GM12865 (cell line): ENCODE data around the gene SLC17A2.

Experiments used
- DNase-seq: peaks from one replicate; pipeline ENCODE4 v3.0.0; 2010; ENCODE audit warnings: low read depth
- H3K4me3 ChIP-seq: 2 replicates; pipeline ENCODE4 v1.5.1; 2011; ENCODE audit warnings: mild to moderate bottlenecking, low read depth, low read length, control low read depth
- TF ChIP-seq, protein P1 (sequence below): IDR thresholded peaks from 2 replicates; pipeline ENCODE4 v1.5.1; 2011; ENCODE audit warnings: low read length, control low read depth, low read depth, inconsistent platforms; ENCODE audit not compliant: insufficient read depth; ENCODE audit errors: missing control alignments

SLC17A2 gene

DNA sequence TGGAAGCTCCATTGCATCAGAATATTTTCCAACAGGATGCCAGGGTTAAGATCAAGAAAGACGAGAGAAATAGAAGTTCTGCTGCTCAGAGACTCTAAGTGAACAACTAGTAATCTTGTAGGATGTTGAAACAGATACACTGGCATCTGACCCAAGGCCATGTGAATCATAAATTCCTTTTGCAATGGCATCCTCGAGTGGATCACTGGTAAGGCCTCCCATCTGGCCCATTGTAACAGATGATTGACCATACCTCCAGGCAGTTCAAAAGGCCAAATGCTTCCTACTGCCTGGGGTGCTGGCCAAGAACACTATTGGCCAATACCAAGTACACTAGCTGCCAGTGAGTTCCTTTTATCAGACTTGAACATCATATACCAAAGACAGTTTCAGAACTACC lies 46.5 kb downstream of the SLC17A2 start:
- H3K4me3 ChIP-seq: no peak overlapping the region
- no peak for DNase-seq
- TF ChIP-seq, protein P1, sequence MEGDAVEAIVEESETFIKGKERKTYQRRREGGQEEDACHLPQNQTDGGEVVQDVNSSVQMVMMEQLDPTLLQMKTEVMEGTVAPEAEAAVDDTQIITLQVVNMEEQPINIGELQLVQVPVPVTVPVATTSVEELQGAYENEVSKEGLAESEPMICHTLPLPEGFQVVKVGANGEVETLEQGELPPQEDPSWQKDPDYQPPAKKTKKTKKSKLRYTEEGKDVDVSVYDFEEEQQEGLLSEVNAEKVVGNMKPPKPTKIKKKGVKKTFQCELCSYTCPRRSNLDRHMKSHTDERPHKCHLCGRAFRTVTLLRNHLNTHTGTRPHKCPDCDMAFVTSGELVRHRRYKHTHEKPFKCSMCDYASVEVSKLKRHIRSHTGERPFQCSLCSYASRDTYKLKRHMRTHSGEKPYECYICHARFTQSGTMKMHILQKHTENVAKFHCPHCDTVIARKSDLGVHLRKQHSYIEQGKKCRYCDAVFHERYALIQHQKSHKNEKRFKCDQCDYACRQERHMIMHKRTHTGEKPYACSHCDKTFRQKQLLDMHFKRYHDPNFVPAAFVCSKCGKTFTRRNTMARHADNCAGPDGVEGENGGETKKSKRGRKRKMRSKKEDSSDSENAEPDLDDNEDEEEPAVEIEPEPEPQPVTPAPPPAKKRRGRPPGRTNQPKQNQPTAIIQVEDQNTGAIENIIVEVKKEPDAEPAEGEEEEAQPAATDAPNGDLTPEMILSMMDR: no peak

DNA sequence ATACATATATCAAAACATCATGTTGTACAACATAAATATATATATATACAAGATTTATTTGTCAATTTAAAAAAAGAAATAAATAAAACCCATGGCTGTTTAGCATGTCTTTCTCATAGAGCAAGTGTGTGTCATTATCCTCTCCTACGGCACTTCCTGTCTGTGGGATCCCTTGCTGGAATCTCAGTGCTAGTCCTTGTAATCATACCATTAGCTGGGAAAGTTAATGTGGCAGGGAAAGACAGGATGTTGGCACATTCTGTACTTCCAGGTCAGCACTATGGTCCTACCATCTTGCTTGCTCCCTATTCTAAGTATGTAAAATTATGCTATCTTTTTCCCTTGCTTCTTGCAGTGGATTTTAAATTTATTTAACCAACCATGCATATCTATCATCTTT lies 47.0 kb downstream of the SLC17A2 start:
- TF ChIP-seq, protein P1: no peak
- no peak overlapping the region for H3K4me3 ChIP-seq
- DNase-seq: no peak

DNA sequence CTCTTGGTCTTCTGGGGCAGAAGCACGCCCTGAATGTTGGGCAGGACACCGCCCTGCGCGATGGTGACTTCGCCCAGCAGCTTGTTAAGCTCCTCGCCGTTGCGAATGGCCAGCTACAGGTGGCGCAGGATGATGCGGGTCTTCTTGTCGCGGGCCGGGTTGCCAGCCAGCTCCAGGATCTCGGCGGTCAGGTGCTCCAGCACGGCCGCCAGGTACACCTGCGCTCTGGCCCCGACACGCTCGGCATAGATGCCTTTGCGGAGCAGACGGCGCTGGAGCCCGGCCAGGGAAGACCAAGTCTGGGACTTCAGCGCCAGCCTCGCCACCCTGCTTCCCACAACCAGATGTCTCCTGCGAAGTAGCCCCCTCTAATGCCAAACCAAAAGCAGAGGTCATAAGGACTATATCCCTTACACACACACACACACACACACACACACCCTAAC lies 48.4 kb downstream of the SLC17A2 start:
- H3K4me3 ChIP-seq: no peak overlapping the region
- no peak for DNase-seq
- TF ChIP-seq, protein P1: no peak

DNA sequence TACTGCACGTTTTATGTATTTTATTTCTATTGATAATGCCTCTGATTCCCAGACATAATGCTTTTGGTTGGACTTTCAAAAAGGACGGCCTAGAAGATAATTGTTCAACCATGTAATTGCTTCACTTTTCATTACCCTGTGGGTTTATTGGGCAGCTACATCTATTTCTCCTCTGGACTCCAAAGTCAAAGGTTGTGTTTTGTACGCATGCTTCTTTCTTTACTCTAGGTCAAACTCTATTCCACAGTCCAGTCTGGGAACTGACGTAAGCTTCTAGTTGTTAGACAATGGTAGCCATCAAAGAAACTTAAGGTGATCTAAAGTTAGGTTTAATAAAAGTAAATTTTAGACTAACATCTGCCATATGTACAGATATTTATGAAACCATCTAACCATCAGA lies 49.9 kb downstream of the SLC17A2 start:
- no peak overlapping the region for H3K4me3 ChIP-seq
- no peak for DNase-seq
- TF ChIP-seq, protein P1: no peak

DNA sequence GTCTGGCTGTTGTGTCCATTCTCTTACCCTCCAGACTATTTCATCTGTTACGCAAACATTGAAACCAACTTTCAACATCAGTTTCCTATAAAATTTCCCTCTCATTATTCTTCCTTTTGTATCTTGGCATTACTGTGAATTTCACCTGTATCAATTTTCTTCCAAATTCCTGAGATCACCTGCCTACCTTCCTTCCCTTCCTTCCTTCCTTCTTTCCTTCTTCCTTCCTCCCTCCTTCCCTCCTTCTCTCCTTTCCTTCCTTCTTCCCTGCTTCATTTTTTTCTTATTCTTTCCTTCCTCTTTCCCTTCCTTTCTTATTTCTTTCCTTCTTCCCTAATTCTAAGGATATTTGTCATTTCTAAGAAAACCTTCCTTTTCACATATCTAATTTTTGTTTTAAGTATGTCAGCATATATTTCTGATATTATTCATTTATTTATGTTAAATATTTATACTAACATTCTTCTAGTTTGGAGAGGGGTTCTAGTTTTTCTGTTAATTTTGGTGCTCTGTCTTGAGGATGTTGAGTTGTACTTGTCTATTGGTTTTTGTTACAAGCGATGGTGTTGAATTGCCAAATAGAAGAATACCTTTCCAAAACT lies 51.7 kb downstream of the SLC17A2 start:
- DNase-seq: no peak
- TF ChIP-seq, protein P1: no peak
- H3K4me3 ChIP-seq: no peak overlapping the region

DNA sequence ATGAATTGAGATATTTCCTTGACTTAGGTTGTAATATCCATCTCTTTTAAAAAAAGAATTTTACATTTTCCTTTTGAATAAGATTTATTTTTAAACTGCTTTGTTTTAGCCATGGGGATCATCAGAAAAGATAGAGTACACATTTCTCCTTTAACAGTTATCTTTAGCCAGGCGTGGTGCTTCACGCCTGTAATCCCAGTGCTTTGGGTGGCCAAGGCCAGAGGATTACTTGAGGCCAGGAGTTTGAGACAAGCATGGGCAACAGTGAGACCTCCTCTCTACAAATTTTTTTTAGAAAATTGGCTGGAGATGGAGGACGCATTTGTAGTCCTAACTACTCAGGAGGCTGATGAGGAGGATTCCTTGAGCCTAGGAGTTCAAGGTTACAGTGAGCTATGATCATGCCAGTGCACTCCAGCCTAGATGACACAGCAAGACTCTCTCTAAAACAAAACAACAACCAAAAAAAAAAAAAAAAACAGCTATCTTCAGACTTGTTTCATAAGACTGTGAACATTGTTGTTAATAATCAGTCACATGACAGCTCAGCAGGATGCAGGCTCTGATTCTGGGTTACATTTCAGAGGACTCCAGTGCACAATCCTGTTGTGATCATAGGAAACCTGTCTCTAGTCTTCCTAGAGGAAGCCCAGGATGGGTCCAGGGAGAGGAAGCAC lies 54.4 kb downstream of the SLC17A2 start:
- H3K4me3 ChIP-seq: no peak overlapping the region
- no peak for DNase-seq
- TF ChIP-seq, protein P1: no peak

DNA sequence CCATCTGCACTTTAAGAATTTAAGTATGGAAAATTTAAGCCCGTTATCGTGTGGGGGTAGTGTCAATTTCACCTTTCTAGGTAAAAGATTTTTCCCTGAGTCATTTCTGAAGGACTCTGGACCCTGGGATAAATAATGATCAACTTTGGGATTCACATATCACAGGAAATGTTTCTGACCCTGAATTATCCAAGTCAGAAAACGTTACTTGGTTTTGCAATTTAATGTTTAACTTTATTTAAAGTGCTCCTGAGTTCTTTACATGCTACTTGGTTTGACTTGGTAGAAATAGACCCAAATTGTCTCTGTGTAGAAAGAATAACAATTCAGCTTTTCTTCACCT lies 55.0 kb downstream of the SLC17A2 start:
- no peak for DNase-seq
- H3K4me3 ChIP-seq: no peak overlapping the region
- TF ChIP-seq, protein P1: no peak
